H9 (cell line): ENCODE measurements around the gene PTPRH. TPM values are rescaled to one million over a fixed set of nuclear protein-coding genes. Genes with fewer than 3 reads are reported as not detected.
A peak's percentile ranks its signal among the peaks of the same experiment; 100 is the strongest.

Experiments used
- DNase-seq: peaks from one replicate; pipeline ENCODE4 v3.0.0-alpha.2; 2017
- H2AFZ ChIP-seq: one replicate; pipeline ENCODE4 v1.6.1; 2013; ENCODE audit warnings: mild to moderate bottlenecking, low read length, control low read depth, moderate library complexity
- H2AK5ac ChIP-seq: 2 replicates; pipeline ENCODE4 v1.6.1; 2013; ENCODE audit warnings: low read length, control low read depth, mixed read lengths; ENCODE audit not compliant: insufficient read length
- H2BK120ac ChIP-seq: one replicate; pipeline ENCODE4 v1.6.1; 2013; ENCODE audit warnings: low read depth, mild to moderate bottlenecking, low read length, control low read depth, inconsistent platforms; ENCODE audit not compliant: poor library complexity, severe bottlenecking
- H2BK12ac ChIP-seq: 2 replicates; pipeline ENCODE4 v1.6.1; 2013; ENCODE audit warnings: low read length, control low read depth, mixed read lengths, low read depth; ENCODE audit not compliant: insufficient read length
- H2BK15ac ChIP-seq: 2 replicates; pipeline ENCODE4 v1.6.1; 2013; ENCODE audit warnings: low read depth, low read length, control low read depth
- H2BK20ac ChIP-seq: one replicate; pipeline ENCODE4 v1.6.1; 2013; ENCODE audit warnings: low read depth, mild to moderate bottlenecking, low read length, control low read depth, inconsistent platforms; ENCODE audit not compliant: poor library complexity, severe bottlenecking
- H2BK5ac ChIP-seq: 2 replicates; pipeline ENCODE4 v1.6.1; 2013; ENCODE audit warnings: low read length, control low read depth, mixed read lengths; ENCODE audit not compliant: insufficient read length
- H3K14ac ChIP-seq: 2 replicates; pipeline ENCODE4 v1.6.1; 2013; ENCODE audit warnings: low read length, control low read depth; ENCODE audit not compliant: insufficient read depth
- H3K18ac ChIP-seq: 2 replicates; pipeline ENCODE4 v1.6.1; 2013; ENCODE audit warnings: low read depth, mild to moderate bottlenecking, mixed read lengths, low read length, control low read depth; ENCODE audit not compliant: insufficient read length
- H3K23ac ChIP-seq: 2 replicates; pipeline ENCODE4 v1.6.1; 2013; ENCODE audit warnings: low read length, control low read depth, mixed read lengths, low read depth; ENCODE audit not compliant: insufficient read length
- H3K23me2 ChIP-seq: 2 replicates; pipeline ENCODE4 v1.6.1; 2013; ENCODE audit warnings: low read depth, mild to moderate bottlenecking, mixed read lengths, low read length, control low read depth; ENCODE audit not compliant: insufficient read length, poor library complexity, severe bottlenecking
- H3K27ac ChIP-seq: 2 replicates; pipeline ENCODE4 v1.5.1; 2013; ENCODE audit warnings: low read length, control low read depth, mixed read lengths, low read depth; ENCODE audit not compliant: insufficient read length
- H3K27me3 ChIP-seq: 2 replicates; pipeline ENCODE4 v1.6.1; 2013; ENCODE audit warnings: low read length, control low read depth, inconsistent platforms; ENCODE audit not compliant: insufficient read depth
- H3K4ac ChIP-seq: 2 replicates; pipeline ENCODE4 v1.6.1; 2013; ENCODE audit warnings: low read depth, mild to moderate bottlenecking, control low read depth, inconsistent platforms, low read length, moderate library complexity
- H3K4me1 ChIP-seq: 2 replicates; pipeline ENCODE4 v1.6.1; 2013; ENCODE audit warnings: low read length, control low read depth, inconsistent platforms; ENCODE audit not compliant: insufficient read depth
- H3K4me2 ChIP-seq: 2 replicates; pipeline ENCODE4 v1.6.1; 2013; ENCODE audit warnings: low read length, control low read depth, mixed read lengths; ENCODE audit not compliant: insufficient read length, insufficient read depth
- H3K56ac ChIP-seq: 2 replicates; pipeline ENCODE4 v1.6.1; 2013; ENCODE audit warnings: low read depth, mild to moderate bottlenecking, mixed read lengths, low read length, control low read depth; ENCODE audit not compliant: insufficient read length
- H3K79me1 ChIP-seq: 2 replicates; pipeline ENCODE4 v1.6.1; 2013; ENCODE audit warnings: low read depth, mild to moderate bottlenecking, moderate library complexity, low read length, control low read depth, inconsistent platforms; ENCODE audit not compliant: insufficient read depth, poor library complexity, severe bottlenecking
- H3K79me2 ChIP-seq: 2 replicates; pipeline ENCODE4 v1.6.1; 2013; ENCODE audit warnings: low read length, control low read depth, inconsistent platforms; ENCODE audit not compliant: insufficient read depth
- H3K9ac ChIP-seq: 2 replicates; pipeline ENCODE4 v1.6.1; 2013; ENCODE audit warnings: low read length, control low read depth, mixed read lengths; ENCODE audit not compliant: insufficient read length; ENCODE audit errors: extremely low read depth
- H3K9me3 ChIP-seq: one replicate; pipeline ENCODE4 v1.6.1; 2013; ENCODE audit warnings: low read depth, low read length, inconsistent platforms; ENCODE audit not compliant: control insufficient read depth
- H3T11ph ChIP-seq: one replicate; pipeline ENCODE4 v1.6.1; 2013; ENCODE audit warnings: mild to moderate bottlenecking, low read length, control low read depth, inconsistent platforms
- H4K20me1 ChIP-seq: one replicate; pipeline ENCODE4 v1.6.1; 2013; ENCODE audit not compliant: control insufficient read depth, insufficient read length, insufficient read depth
- H4K5ac ChIP-seq: 2 replicates; pipeline ENCODE4 v1.6.1; 2013; ENCODE audit warnings: low read depth, mild to moderate bottlenecking, mixed read lengths, low read length, control low read depth; ENCODE audit not compliant: insufficient read length
- H4K8ac ChIP-seq: replicated peaks from 2 replicates; pipeline ENCODE4 v1.6.1; 2013; ENCODE audit warnings: low read length, control low read depth, mixed read lengths, low read depth; ENCODE audit not compliant: insufficient read length
- H4K91ac ChIP-seq: 2 replicates; pipeline ENCODE4 v1.6.1; 2013; ENCODE audit warnings: low read depth, mild to moderate bottlenecking, moderate library complexity, mixed read lengths, low read length, control low read depth; ENCODE audit not compliant: insufficient read length
- H3K27ac Mint-ChIP-seq, 3 experiments: 2 replicates in 2 of 3; 3 replicates in 1 of 3; pipeline ENCODE4 v1.8.0; 2020 to 2021; ENCODE audit warnings: mixed read lengths in 3 of 3, mild to moderate bottlenecking in 1 of 3, moderate library complexity in 1 of 3
- H3K27me3 Mint-ChIP-seq: 2 replicates; pipeline ENCODE4 v1.8.0; 2021; ENCODE audit warnings: low read depth, mild to moderate bottlenecking, moderate library complexity, mixed read lengths
- H3K36me3 Mint-ChIP-seq, 3 experiments: 2 replicates in 2 of 3; 3 replicates in 1 of 3; pipeline ENCODE4 v1.8.0; 2020 to 2021; ENCODE audit warnings: low read depth in 3 of 3, mixed read lengths in 3 of 3; ENCODE audit not compliant: insufficient read depth in 1 of 3
- H3K4me1 Mint-ChIP-seq, 2 experiments: 2 replicates each; pipeline ENCODE4 v1.8.0; 2020; ENCODE audit warnings: mixed read lengths in 2 of 2
- H3K4me3 Mint-ChIP-seq, 2 experiments: 2 replicates in 1 of 2; 3 replicates in 1 of 2; pipeline ENCODE4 v1.8.0; 2020 to 2021; ENCODE audit warnings: mild to moderate bottlenecking in 2 of 2, mixed read lengths in 2 of 2, moderate library complexity in 1 of 2
- H3K9me3 Mint-ChIP-seq, 2 experiments: 2 replicates in 1 of 2; 3 replicates in 1 of 2; pipeline ENCODE4 v1.8.0; 2020; ENCODE audit warnings: mild to moderate bottlenecking in 2 of 2, mixed read lengths in 2 of 2, moderate library complexity in 1 of 2
- WGBS: extraction: QIAGEN DNeasy Blood & Tissue Kit; methylation state at CpG from one replicate; pipeline ENCODE4 v1.1.7; 2013; ENCODE audit warnings: missing lambda C conversion rate, low lambda C conversion rate, mixed read lengths; ENCODE audit not compliant: insufficient read length; ENCODE audit errors: extremely low coverage; 5-methylcytosine and 5-hydroxymethylcytosine counted together
- total RNA-seq: library from RNA; stranded (reverse); gene quantifications from 2 replicates; pipeline ENCODE4 v1.2.1, GENCODE V29; 2021
- TF ChIP-seq, protein P1 (sequence below): fragments of 200-600 bp; sonication (generic); conservative IDR thresholded peaks from 3 replicates; pipeline ENCODE4 v1.8.0; 2021; ENCODE audit warnings: antibody characterized with exemption, mild to moderate bottlenecking

PTPRH gene
- total RNA-seq, 1 experiment from 2014 or later: 0.24 TPM

DNA sequence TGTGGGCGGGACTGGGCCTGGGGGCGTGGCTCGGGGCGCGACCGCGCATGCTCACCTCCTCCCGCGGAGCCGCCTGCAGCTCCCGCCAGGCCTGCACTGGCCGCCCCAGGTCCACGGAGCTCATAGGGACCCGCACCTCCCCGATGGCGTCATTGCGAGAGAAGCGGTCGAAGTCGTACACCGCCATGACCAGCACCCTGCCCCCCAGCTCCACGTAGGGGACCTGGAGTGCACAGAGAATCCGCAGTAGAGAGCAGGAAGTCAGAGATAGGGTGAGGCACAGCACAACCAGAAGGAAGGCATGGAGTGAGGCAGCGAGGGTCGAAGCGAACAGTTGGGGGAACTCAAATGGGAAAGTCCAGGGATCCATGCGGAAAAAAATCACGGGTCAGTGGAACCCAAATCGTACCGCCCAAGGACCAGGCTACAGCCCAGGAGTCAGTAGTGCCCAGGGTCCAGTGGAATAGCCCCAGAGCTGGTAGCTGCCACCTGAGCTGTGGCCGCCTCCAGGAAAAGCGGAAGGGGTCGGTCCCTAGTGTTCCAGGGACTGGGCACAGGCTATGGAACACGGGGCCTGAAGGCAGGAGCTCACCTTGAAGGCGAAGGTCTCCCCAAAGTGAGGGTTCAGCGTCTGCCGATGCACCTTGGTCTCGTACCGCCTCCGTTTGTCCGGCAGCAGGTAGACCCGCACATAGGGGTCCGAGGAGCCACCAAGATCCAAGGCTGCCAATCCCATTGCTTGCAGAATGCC lies 34.0 kb downstream of the PTPRH start:
- Histone ChIP-seq H4K8ac (no peak overlapping the region), H3K18ac (peak overlapping the region; percentile 74), H4K5ac (no peak overlapping the region), H3K14ac (peak overlapping the region; percentile 43; the same call in 1 of the 2 replicates), H2BK20ac (no peak overlapping the region), H3K23ac (no peak overlapping the region), H3K56ac (no peak overlapping the region), H4K20me1 (no peaks in the 10 kb centered on the region), H2BK5ac (no peak overlapping the region), H3K79me2 (no peaks in the 10 kb centered on the region), H3K9ac (no peak overlapping the region), H3K9me3 (no peaks in the 10 kb centered on the region), H2BK12ac (no peak overlapping the region), H2BK15ac (no peak overlapping the region), H3K27me3 (0 out of 2 replicates have a peak, but pooled peaks cover under 1% of the 10 kb centered on the region), H2AK5ac (no peak overlapping the region), H3K27ac (no peak overlapping the region), H2BK120ac (no peak overlapping the region), H4K91ac (no peak overlapping the region), H3T11ph (no peak overlapping the region), H3K4me1 (peaks cover 2% of the 10 kb centered on the region; the same call in 1 of the 2 replicates), H3K4ac (no peak overlapping the region), H3K79me1 (no peaks in the 10 kb centered on the region), H2AFZ (no peak overlapping the region), H3K23me2 (peaks cover 28% of the 10 kb centered on the region), H3K4me2 (peak overlapping the region; percentile 32)
- Mint-ChIP-seq H3K27me3 (peaks cover 77% of the 10 kb centered on the region), H3K27ac (no peak overlapping the region), H3K9me3 (peaks cover 2 to 8% of the 10 kb centered on the region in 2 experiments; a peak in 4 of 5 replicates), H3K4me1 (peaks cover 33 to 56% of the 10 kb centered on the region in 2 experiments), H3K36me3 (no peaks in the 10 kb centered on the region), H3K4me3 (peak overlapping the region in 1 of 2 experiments; percentile 57; a peak in 2 of 5 replicates)
- TF ChIP-seq, protein P1, sequence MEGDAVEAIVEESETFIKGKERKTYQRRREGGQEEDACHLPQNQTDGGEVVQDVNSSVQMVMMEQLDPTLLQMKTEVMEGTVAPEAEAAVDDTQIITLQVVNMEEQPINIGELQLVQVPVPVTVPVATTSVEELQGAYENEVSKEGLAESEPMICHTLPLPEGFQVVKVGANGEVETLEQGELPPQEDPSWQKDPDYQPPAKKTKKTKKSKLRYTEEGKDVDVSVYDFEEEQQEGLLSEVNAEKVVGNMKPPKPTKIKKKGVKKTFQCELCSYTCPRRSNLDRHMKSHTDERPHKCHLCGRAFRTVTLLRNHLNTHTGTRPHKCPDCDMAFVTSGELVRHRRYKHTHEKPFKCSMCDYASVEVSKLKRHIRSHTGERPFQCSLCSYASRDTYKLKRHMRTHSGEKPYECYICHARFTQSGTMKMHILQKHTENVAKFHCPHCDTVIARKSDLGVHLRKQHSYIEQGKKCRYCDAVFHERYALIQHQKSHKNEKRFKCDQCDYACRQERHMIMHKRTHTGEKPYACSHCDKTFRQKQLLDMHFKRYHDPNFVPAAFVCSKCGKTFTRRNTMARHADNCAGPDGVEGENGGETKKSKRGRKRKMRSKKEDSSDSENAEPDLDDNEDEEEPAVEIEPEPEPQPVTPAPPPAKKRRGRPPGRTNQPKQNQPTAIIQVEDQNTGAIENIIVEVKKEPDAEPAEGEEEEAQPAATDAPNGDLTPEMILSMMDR: no peak
- no CpG with 5 or more reads among the region's 43 CpGs for WGBS
- peak; percentile 67 for DNase-seq
